Spleen (tissue), 11 donors: ENCODE data around the gene FIBP. TPM values are rescaled to one million over a fixed set of nuclear protein-coding genes. Genes with fewer than 3 reads are reported as not detected.

Experiments used
- DNase-seq: peaks from one replicate; pipeline ENCODE4 v3.0.0-alpha.2; 2020
- H3K27ac ChIP-seq, 8 donors: fragments of 200-600 bp; sonication (generic) in 7 of 8; 1 replicate in 4 of 8; 2 replicates in 4 of 8; pipeline versions ENCODE4 v1.5.0 to v1.8.0; 2016 to 2021; ENCODE audit warnings: inconsistent platforms in 4 of 8, mild to moderate bottlenecking in 4 of 8, moderate library complexity in 1 of 8
- H3K27me3 ChIP-seq, 7 donors: fragments of 200-600 bp; sonication (generic) in 6 of 7; replicated peaks in 1 of 7; 1 replicate in 4 of 7; 2 replicates in 3 of 7; pipeline versions ENCODE4 v1.5.0 to v1.8.0; 2016 to 2021; ENCODE audit warnings: inconsistent platforms in 3 of 7, mild to moderate bottlenecking in 1 of 7
- H3K36me3 ChIP-seq, 6 donors: fragments of 200-600 bp; sonication (generic) in 5 of 6; 1 replicate in 4 of 6; 2 replicates in 2 of 6; pipeline versions ENCODE4 v1.5.0 to v1.8.0; 2016 to 2021; ENCODE audit warnings: inconsistent platforms in 2 of 6
- H3K4me1 ChIP-seq, 6 donors: fragments of 200-600 bp; sonication (generic) in 5 of 6; 1 replicate in 3 of 6; 2 replicates in 3 of 6; pipeline versions ENCODE4 v1.5.0 to v1.8.0; 2016 to 2021; ENCODE audit warnings: inconsistent platforms in 3 of 6
- H3K4me3 ChIP-seq, 8 donors: fragments of 200-600 bp; sonication (generic) in 7 of 8; 1 replicate in 4 of 8; 2 replicates in 4 of 8; pipeline versions ENCODE4 v1.5.0 to v1.8.0; 2016 to 2021; ENCODE audit warnings: inconsistent platforms in 4 of 8, mild to moderate bottlenecking in 4 of 8, moderate library complexity in 2 of 8
- H3K9me3 ChIP-seq, 8 donors: fragments of 200-600 bp; sonication (generic) in 7 of 8; 1 replicate in 4 of 8; 2 replicates in 4 of 8; pipeline versions ENCODE4 v1.5.0 to v1.8.0; 2016 to 2021; ENCODE audit warnings: inconsistent platforms in 4 of 8
- CTCF ChIP-seq, 11 experiments: fragments of 200-600 bp in 7 of 11; fragments of 450-650 bp in 4 of 11; sonication (generic) in 4 of 11; IDR thresholded peaks in 8 of 11; conservative IDR thresholded peaks in 3 of 11; 1 replicate in 7 of 11; 2 replicates in 4 of 11; pipeline versions ENCODE4 v1.4.0 to v1.8.0; 2016 to 2021; ENCODE audit warnings: antibody characterized with exemption in 11 of 11, inconsistent platforms in 4 of 11, mild to moderate bottlenecking in 1 of 11
- POLR2A ChIP-seq, 3 donors: fragments of 450-650 bp; IDR thresholded peaks; one replicate each; pipeline ENCODE4 v1.5.1; 2017; ENCODE audit warnings: antibody characterized with exemption in 3 of 3, mild to moderate bottlenecking in 1 of 3
- POLR2AphosphoS5 ChIP-seq, 3 donors: sonication (generic); formaldehyde crosslinking; IDR thresholded peaks; one replicate each; pipeline ENCODE4 v1.5.1; 2017; ENCODE audit warnings: antibody characterized with exemption in 3 of 3
- WGBS, 5 donors: extraction: QIAGEN DNeasy Blood & Tissue Kit in 3 of 5; methylation state at CpG; one replicate each; pipeline versions ENCODE4 v1.1.5 to v1.1.7; 2013 to 2018; 5-methylcytosine and 5-hydroxymethylcytosine counted together
- intact Hi-C: fragments of 100-400 bp; cut with DNase I; formaldehyde crosslinking; loops from one replicate; pipeline ENCODE4 v1.15.0; 2023; ENCODE audit warnings: low total_unique reads
- polyA plus RNA-seq, 3 donors: library from polyadenylated mRNA; stranded (reverse); fragments of 200-250 nt; gene quantifications; one replicate each; pipeline ENCODE4 v1.2.1, GENCODE V29; 2013
- total RNA-seq, 7 donors: library from RNA; depleted of rRNA in 3 of 7; stranded (reverse); fragments of >200 nt in 3 of 7; fragmentation: NEBNext Ultra II Directional in 4 of 7; extraction: Animal tissue kit (Norgen Biotek cat#: 25700) in 4 of 7; gene quantifications; one replicate each; pipeline versions ENCODE4 v1.1.0 to v1.2.1, GENCODE V29; 2016 to 2021
- donor health status: healthy with polysubstance abuse.
- donor health status: DM: no; HTN: no; CAD: no; lungs with moderate emphysema.
- donor health status: DM: no; HTN: no; CAD: no.
- donor health status: Bipolar disorder and iron deficiency.
- donor health status: healthy.
- donor health status: DM: no; HTN: no; CAD: no.
- donor health status: DM: yes; HTN: yes; CAD: no.

FIBP gene
- total and polyA plus RNA-seq, 10 donors, result 52.3 to 79.0 (median 64.6) TPM

DNA sequence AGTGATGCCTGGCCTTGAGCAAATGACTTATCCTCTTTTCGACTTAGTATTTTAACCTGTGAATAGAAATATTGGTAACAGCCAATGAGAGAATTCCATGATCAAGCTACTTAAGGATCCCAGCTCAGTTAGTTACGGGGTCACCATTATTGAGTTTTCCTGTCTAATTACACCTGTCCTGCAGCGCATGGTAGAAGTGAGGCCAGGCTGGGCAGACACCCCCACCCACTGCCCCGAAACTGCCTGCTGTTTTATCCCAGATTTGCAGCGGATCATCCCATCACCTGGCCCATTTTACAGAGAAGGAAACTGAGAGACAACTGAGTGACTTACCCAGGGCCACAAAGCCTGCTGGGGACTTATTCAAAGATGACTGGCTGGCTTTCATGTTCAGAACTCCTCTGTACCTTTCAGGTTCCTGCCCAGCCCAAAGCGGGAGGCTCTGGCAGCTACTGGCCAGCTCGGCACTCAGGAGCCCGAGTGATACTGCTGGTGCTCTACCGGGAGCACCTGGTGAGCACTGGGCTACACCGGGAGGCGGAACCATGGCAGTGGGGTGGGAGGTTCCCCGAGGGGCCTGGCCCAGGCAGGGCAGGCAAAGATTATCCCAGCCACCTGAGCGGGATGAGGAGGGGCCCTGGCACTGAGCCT lies 26.6 kb downstream of the FIBP start:
- peaks cover 5 to 52% (median 49%) of the 10 kb centered on the region in 6 donors for H3K36me3 ChIP-seq
- no peaks in the 10 kb centered on the region for H3K27me3 ChIP-seq
- TF ChIP-seq POLR2AphosphoS5 (IDR thresholded peaks at IDR 0.05) (no peak), POLR2A (IDR thresholded peaks at IDR 0.05) (no peak), CTCF (IDR thresholded peaks at IDR 0.05 in 8 of 11, conservative IDR thresholded peaks at IDR 0.05 in 3 of 11) (no peak)
- peak; percentile 80 for DNase-seq
- H3K4me3 ChIP-seq, result peak overlapping the region; percentile 86 to 100 (median 99)
- intact Hi-C loops, result no loop called here
- peaks cover 15 to 60% (median 47%) of the 10 kb centered on the region in 6 donors for H3K4me1 ChIP-seq
- peak overlapping the region in 6 of 8 donors; percentile 20 to 99 (median 98) for H3K27ac ChIP-seq
- H3K9me3 ChIP-seq, result no peaks in the 10 kb centered on the region
- 76 to 95% (median 91%) methylated on average over 5 to 13 of the region's 13 CpGs for WGBS, 5 donors

- intact Hi-C loops, result no loop called here
- WGBS, 5 donors, result 14 to 24% (median 16%) methylated on average over 11 to 14 of the region's 14 CpGs
- DNase-seq, result no peak
Observed at GRCh38 chr11:65861165-65861505, 27.1 kb downstream of the FIBP start.

GRCh38 chr11:65860278-65861164 lies 27.8 kb downstream of the FIBP start, which contains the start of gene MUS81:
Gene MUS81, plus strand, starts transcription at chr11:65860433. Its CDS starts 321 bp downstream, at chr11:65860754.
- Histone ChIP-seq H3K27me3 (no peaks in the 10 kb centered on the region), H3K4me3 (peak within 1 kb of the TSS; percentile 86 to 100 (median 99)), H3K27ac (peak within 1 kb of the TSS; percentile 93 to 99 (median 97)), H3K4me1 (peaks cover 26 to 70% (median 58%) of the 10 kb centered on the region in 6 donors), H3K9me3 (no peaks in the 10 kb centered on the region), H3K36me3 (peaks cover 5 to 52% (median 46%) of the 10 kb centered on the region in 6 donors)
- TF ChIP-seq POLR2AphosphoS5 (IDR thresholded peaks at IDR 0.05) (peak; percentile 91 to 95 (median 92)), POLR2A (IDR thresholded peaks at IDR 0.05) (peak in 2 of 3 donors; percentile 42 to 55), CTCF (IDR thresholded peaks at IDR 0.05 in 8 of 11, conservative IDR thresholded peaks at IDR 0.05 in 3 of 11) (peak; percentile 85 to 96 (median 94))
- DNase-seq, result peak; percentile 99
- 0 to 1% (median 0%) methylated on average over 33 to 78 of the region's 78 CpGs for WGBS, 5 donors
- intact Hi-C loops, result no loop called here

More at GRCh38 chr11:65861165-65861505, 27.1 kb downstream of the FIBP start:
- H3K27me3 ChIP-seq, result no peaks in the 10 kb centered on the region
- H3K9me3 ChIP-seq, result no peaks in the 10 kb centered on the region
- no peak for TF ChIP-seq POLR2AphosphoS5 (IDR thresholded peaks at IDR 0.05)
- no peak for TF ChIP-seq POLR2A (IDR thresholded peaks at IDR 0.05)
- no peak for TF ChIP-seq CTCF (IDR thresholded peaks at IDR 0.05 in 8 of 11, conservative IDR thresholded peaks at IDR 0.05 in 3 of 11)
- peak overlapping the region; percentile 86 to 100 (median 99) for H3K4me3 ChIP-seq
- peaks cover 20 to 64% (median 52%) of the 10 kb centered on the region in 6 donors for H3K4me1 ChIP-seq
- peaks cover 5 to 52% (median 46%) of the 10 kb centered on the region in 6 donors for H3K36me3 ChIP-seq
- H3K27ac ChIP-seq, result peak overlapping the region; percentile 93 to 99 (median 97)
